ENCODE data around the gene WNT9A.
"Not testable (repeated sequence)": the region's sequence is repeated elsewhere in the genome, so short reads cannot be mapped to it uniquely, and the experiment has no call there.

The WNT9A gene

GRCh38 chr1:227886503-227886961 is 61.2 kb downstream of the WNT9A start:
- DNase-seq (ENCODE audit: low spot score) = no peak

- peak; percentile 86 for DNase-seq (ENCODE audit: low spot score)
Measured at GRCh38 chr1:227885648-227886502, 61.9 kb downstream of the WNT9A start.

- no peak for DNase-seq (ENCODE audit: low spot score)
Measured at GRCh38 chr1:227885135-227885647, 62.5 kb downstream of the WNT9A start.

GRCh38 chr1:227884370-227885134 is 63.2 kb downstream of the WNT9A start:
- no peak for DNase-seq (ENCODE audit: low spot score)

GRCh38 chr1:227883641-227884301 is 64.0 kb downstream of the WNT9A start:
- no peak for DNase-seq (ENCODE audit: low spot score)

- no peak for DNase-seq (ENCODE audit: low spot score)
Measured at GRCh38 chr1:227883073-227883520, 64.6 kb downstream of the WNT9A start.

- DNase-seq (ENCODE audit: low spot score) = no peak
Measured at GRCh38 chr1:227880342-227880924, 67.3 kb downstream of the WNT9A start.

- DNase-seq (ENCODE audit: low spot score) = not testable (repeated sequence)
Measured at GRCh38 chr1:227877810-227878209, 69.9 kb downstream of the WNT9A start.

- DNase-seq (ENCODE audit: low spot score) = not testable (repeated sequence)
Measured at GRCh38 chr1:227871892-227872291, 75.8 kb downstream of the WNT9A start.

GRCh38 chr1:227870366-227870765 is 77.4 kb downstream of the WNT9A start:
- no peak for DNase-seq (ENCODE audit: low spot score)

GRCh38 chr1:227869851-227870305 is 77.9 kb downstream of the WNT9A start:
- no peak for DNase-seq (ENCODE audit: low spot score)

- DNase-seq (ENCODE audit: low spot score) = no peak
Measured at GRCh38 chr1:227869279-227869842, 78.4 kb downstream of the WNT9A start.
